Lung (tissue), 12 donors: ENCODE results near the gene DENND2C. TPM values are rescaled to one million over a fixed set of nuclear protein-coding genes. Genes with fewer than 3 reads are reported as not detected.
A peak's percentile ranks its signal among the peaks of the same experiment; 100 is the strongest.

Experiments
- ATAC-seq: fragments of 200-7000 bp; cut with Tn5 transposase; one replicate; pipeline ENCODE4 v1.9.1; 2020; ENCODE audit warnings: moderate number of reproducible peaks; ENCODE audit not compliant: insufficient read depth, low FRiP score
- DNase-seq, 3 donors: peaks; one replicate each; pipeline ENCODE4 v3.0.0-alpha.2; 2013 to 2017
- H3K27ac ChIP-seq, 2 donors: one replicate each; pipeline ENCODE4 v1.5.1; 2013; ENCODE audit warnings: mild to moderate bottlenecking in 2 of 2, moderate library complexity in 2 of 2, control low read depth in 1 of 2, inconsistent platforms in 1 of 2, low read depth in 1 of 2, low read length in 1 of 2
- H3K27me3 ChIP-seq, 3 donors: one replicate each; pipeline ENCODE4 v1.5.1; 2013; ENCODE audit warnings: low read length in 2 of 3; ENCODE audit not compliant: control insufficient read depth in 3 of 3, insufficient read depth in 3 of 3
- H3K36me3 ChIP-seq, 4 donors: one replicate each; pipeline ENCODE4 v1.5.1; 2013; ENCODE audit warnings: low read length in 4 of 4, mild to moderate bottlenecking in 1 of 4, moderate library complexity in 1 of 4; ENCODE audit not compliant: control insufficient read depth in 4 of 4, insufficient read depth in 4 of 4
- H3K4me1 ChIP-seq, 5 donors: one replicate each; pipeline ENCODE4 v1.5.1; 2013; ENCODE audit warnings: low read length in 5 of 5, mild to moderate bottlenecking in 2 of 5, moderate library complexity in 1 of 5; ENCODE audit not compliant: control insufficient read depth in 5 of 5, insufficient read depth in 5 of 5
- H3K4me3 ChIP-seq: one replicate; pipeline ENCODE4 v1.5.1; 2013; ENCODE audit warnings: mild to moderate bottlenecking, control low read depth, moderate library complexity
- H3K9ac ChIP-seq, 2 donors: one replicate each; pipeline ENCODE4 v1.5.1; 2013; ENCODE audit warnings: low read length in 2 of 2, control low read depth in 1 of 2; ENCODE audit not compliant: insufficient read depth in 1 of 2
- H3K9me3 ChIP-seq, 4 donors: one replicate each; pipeline ENCODE4 v1.5.1; 2013; ENCODE audit warnings: low read length in 3 of 4, mild to moderate bottlenecking in 1 of 4, moderate library complexity in 1 of 4; ENCODE audit not compliant: control insufficient read depth in 4 of 4, insufficient read depth in 3 of 4
- CTCF ChIP-seq: IDR thresholded peaks from 2 replicates; pipeline ENCODE4 v1.5.1; 2012; ENCODE audit warnings: mild to moderate bottlenecking; ENCODE audit errors: control extremely low read depth, extremely low read depth
- WGBS, 2 donors: extraction: QIAGEN DNeasy Blood & Tissue Kit; methylation state at CpG; one replicate each; pipeline ENCODE4 v1.1.7; 2013; 5-methylcytosine and 5-hydroxymethylcytosine counted together
- polyA plus RNA-seq, 2 donors: library from polyadenylated mRNA; stranded (reverse); fragments of 200-250 nt; gene quantifications; one replicate each; pipeline ENCODE4 v1.2.1, GENCODE V29; 2013
- total RNA-seq, 2 donors: library from RNA; depleted of rRNA in 1 of 2; stranded (reverse); fragments of >200 nt in 1 of 2; gene quantifications; one replicate each; pipeline ENCODE4 v1.2.1, GENCODE V29; 2014 to 2021
- donor health status: control.
- donor health status: control.
- donor health status: Bipolar disorder and iron deficiency.
- donor health status: healthy.
- donor health status: DM: yes; HTN: yes; CAD: no.

DENND2C gene
- total and polyA plus RNA-seq, 4 donors = 1.00 to 6.1 (median 3.0) TPM

- no peaks in the 10 kb centered on the region for H3K4me1 ChIP-seq
- peaks cover 0 to 10% (median 0%) of the 10 kb centered on the region in 4 donors for H3K36me3 ChIP-seq
- DNase-seq = no peak
- H3K27me3 ChIP-seq = peaks cover 0 to 3% (median 0%) of the 10 kb centered on the region in 3 donors
- no peak for ATAC-seq
- no peaks in the 10 kb centered on the region for H3K9me3 ChIP-seq
- TF ChIP-seq CTCF = no peak
- 72 to 81% methylated on average over 2 of the region's 2 CpGs for WGBS, 2 donors
- no peak overlapping the region for H3K27ac ChIP-seq
- H3K4me3 ChIP-seq = no peak overlapping the region
- H3K9ac ChIP-seq = no peak overlapping the region
These were observed 32.1 kb upstream of the DENND2C start for GRCh38 chr1:114701931-114702330.

- DNase-seq = peak in 2 of 3 donors; percentile 4 to 16
- ATAC-seq = no peak
- no peak for TF ChIP-seq CTCF
- no peaks in the 10 kb centered on the region for H3K9me3 ChIP-seq
- H3K4me1 ChIP-seq = no peaks in the 10 kb centered on the region
- no peak overlapping the region for H3K9ac ChIP-seq
- H3K27ac ChIP-seq = no peak overlapping the region
- H3K4me3 ChIP-seq = no peak overlapping the region
- H3K36me3 ChIP-seq = no peaks in the 10 kb centered on the region
- peaks cover 0 to 7% (median 0%) of the 10 kb centered on the region in 3 donors for H3K27me3 ChIP-seq
- 36 to 40% methylated on average over 4 of the region's 4 CpGs for WGBS, 2 donors
These were observed 30.3 kb upstream of the DENND2C start for GRCh38 chr1:114700036-114700600.

- peaks cover 0 to 7% (median 0%) of the 10 kb centered on the region in 3 donors for H3K27me3 ChIP-seq
- no peak overlapping the region for H3K9ac ChIP-seq
- no peak for DNase-seq
- no peak overlapping the region for H3K4me3 ChIP-seq
- H3K9me3 ChIP-seq = no peaks in the 10 kb centered on the region
- no peaks in the 10 kb centered on the region for H3K36me3 ChIP-seq
- TF ChIP-seq CTCF = no peak
- no peak overlapping the region for H3K27ac ChIP-seq
- no peak for ATAC-seq
- H3K4me1 ChIP-seq = no peaks in the 10 kb centered on the region
These were observed 27.0 kb upstream of the DENND2C start for GRCh38 chr1:114696810-114697209.
